ENCODE results near the gene SERPINA1.

The SERPINA1 gene

DNA sequence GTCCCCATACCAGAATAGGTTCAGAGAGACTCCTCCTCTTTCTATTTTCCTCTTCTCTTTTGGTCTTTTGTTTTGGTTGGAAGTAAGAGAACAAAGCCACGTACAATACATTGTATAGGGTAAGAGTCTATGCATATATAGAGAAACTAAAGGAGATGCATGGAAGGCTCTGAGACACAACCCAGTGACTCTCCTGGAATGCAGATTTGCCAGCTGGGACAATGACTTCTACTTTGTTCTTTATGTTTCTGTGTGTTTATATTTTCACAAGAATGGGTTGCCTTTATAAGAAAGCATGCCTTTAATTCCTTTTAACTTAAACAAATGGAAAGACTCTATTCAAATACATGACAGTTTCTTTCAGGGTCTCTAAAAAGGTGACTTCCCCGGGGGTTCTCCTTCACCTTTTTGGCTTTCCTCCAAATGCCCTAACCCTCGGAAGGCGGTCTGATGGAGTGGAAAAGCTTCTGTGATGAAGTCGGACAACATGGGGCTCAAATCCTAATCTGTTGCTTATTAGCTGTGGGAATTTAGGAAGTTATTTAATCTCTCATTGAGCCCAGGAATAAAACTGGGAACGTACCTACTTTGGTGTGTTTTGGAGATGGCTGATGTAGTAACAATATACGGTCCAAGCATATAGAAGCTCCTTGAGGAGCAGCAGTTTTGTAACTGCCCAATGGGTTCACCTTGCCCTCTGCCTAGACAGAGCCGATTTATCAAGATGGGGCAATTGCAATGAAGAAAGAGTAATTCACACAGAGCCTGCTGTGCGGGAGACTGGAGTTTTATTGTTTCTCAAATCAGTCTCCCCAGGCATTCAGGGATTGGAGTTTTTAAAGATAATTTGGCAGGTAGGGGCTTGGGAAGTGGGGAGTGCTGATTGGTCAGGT lies 9.1 kb upstream of the SERPINA1 start:
- no peak for DNase-seq

- no peak for DNase-seq
Measured at GRCh38 chr14:94396628-94397225, 8.3 kb upstream of the SERPINA1 start.

GRCh38 chr14:94395888-94396574 lies 7.6 kb upstream of the SERPINA1 start:
- no peak for DNase-seq

DNA sequence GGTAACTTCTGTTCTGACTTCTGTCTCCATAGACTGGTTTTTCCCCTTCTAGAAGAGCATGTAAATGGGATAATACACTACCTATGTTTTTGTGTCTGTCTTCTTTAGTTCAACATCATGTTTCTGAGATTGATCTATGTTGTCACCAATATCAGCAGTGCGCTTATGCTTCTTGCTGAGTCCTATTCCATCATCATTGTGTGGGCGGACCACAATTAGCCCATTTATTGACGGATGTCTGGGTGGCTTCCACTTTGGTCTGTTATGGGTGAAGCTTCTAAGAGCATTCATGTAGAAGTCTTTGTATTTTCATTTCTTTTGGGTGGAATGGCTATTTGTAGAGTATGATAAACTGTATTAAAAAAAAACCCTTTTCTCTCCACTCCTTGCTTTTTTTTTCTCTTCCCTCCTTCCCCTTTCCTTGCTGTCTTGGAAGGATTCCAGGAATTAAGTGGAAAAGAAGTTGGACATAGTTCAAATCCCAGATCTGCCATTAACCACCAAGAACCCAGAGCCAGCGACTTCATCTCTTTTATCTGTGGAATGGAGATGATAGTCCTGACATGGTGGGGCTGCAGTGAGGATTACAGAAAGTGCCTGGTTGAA lies 7.0 kb upstream of the SERPINA1 start:
- peak; percentile 71 to 79 for DNase-seq

- DNase-seq = peak; percentile 94 to 95
Measured at GRCh38 chr14:94394581-94395207, 6.3 kb upstream of the SERPINA1 start.

DNA sequence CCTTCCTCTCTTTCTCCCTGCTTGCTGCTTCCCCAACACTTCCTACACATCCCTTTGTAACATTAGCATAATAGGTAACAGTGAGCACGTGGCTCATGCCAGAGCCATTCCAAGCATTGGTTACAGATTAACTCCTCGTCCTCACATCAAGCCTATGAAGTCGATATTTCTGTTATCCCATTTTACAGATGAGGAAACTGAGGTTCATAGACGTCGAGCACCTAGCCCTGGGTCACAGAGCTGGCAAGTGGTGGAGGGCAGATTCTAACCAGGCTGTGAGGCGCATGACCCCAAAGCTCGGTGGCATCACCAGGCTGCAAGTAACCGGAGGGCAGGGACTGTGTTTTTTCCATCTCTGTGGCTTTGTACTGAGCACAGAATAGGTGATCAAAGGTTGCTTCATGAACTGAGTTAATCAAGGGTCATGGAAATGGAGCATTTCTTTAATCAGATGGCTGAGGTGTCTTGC lies 5.7 kb upstream of the SERPINA1 start:
- no peak for DNase-seq

DNA sequence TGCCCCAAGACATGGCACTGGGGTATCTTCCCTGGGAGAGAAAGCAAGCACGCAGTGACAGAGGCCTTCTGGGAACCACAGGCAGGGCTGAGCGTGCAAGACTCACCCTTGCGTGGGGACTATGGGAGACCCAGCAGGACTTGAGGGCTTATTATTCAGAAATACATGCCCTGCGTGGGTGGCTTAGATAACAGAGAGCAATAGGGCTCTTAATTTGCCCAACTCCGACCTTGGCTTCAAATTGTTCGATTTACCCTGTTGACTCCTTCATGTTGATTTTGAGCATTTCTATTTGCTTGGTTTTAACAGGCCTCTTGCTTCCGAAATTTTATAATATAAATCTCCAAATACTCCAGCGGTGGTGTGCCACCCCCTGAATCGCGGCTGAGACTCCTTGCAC lies 5.1 kb upstream of the SERPINA1 start:
- DNase-seq = peak in 1 of 2 donors; percentile 38

DNA sequence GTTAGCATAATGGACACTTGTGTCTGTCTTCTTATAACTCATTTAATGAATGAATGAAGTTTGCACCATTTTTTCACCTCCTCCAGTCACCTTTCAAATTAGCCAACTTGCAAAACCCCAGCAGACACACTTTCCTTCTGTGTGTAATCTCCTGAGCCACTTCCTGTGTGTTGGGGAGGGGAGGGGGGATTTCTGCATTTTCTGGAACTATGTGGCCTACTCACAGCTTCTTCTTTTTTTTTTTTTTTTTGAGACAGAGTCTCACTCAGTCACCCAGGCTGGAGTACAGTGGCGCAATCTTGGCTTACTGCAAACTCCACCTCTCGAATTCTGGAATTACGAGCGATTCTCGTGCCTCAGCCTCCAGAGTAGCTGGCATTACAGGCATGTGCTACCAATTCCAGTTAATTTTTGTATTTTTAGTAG lies 4.1 kb upstream of the SERPINA1 start:
- DNase-seq = peak; percentile 92 to 93

GRCh38 chr14:94391281-94391975 lies 3.0 kb upstream of the SERPINA1 start:
- DNase-seq = no peak

GRCh38 chr14:94390372-94391086 lies 2.1 kb upstream of the SERPINA1 start:
- peak; percentile 76 to 80 for DNase-seq

- DNase-seq = no peak
Measured at GRCh38 chr14:94389731-94390371, 1.4 kb upstream of the SERPINA1 start.

DNA sequence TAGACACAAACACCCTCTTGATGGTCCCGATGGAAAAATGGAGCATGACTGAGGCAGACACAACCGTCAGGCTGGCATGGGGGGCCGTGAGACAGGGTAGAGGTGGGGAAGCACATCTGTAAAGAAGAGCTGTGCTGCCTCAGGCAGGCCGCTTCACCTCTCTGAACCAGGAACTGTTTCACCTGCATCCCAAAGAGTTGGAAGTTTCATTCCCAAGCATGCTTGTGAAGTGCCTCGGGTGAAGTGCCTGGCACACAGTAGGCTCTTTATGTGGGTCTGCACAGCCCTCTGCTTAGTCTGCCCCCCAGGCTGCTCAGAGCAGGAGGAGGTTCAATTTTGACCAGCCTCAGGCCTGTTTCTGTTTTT lies 685 bp upstream of the SERPINA1 start:
- no peak for DNase-seq

- no peak for DNase-seq
Measured at GRCh38 chr14:94388027-94388383, 397 bp downstream of the SERPINA1 start.

- DNase-seq = peak in 1 of 2 donors; percentile 40
Measured at GRCh38 chr14:94387051-94388026, 1.1 kb downstream of the SERPINA1 start.

DNA sequence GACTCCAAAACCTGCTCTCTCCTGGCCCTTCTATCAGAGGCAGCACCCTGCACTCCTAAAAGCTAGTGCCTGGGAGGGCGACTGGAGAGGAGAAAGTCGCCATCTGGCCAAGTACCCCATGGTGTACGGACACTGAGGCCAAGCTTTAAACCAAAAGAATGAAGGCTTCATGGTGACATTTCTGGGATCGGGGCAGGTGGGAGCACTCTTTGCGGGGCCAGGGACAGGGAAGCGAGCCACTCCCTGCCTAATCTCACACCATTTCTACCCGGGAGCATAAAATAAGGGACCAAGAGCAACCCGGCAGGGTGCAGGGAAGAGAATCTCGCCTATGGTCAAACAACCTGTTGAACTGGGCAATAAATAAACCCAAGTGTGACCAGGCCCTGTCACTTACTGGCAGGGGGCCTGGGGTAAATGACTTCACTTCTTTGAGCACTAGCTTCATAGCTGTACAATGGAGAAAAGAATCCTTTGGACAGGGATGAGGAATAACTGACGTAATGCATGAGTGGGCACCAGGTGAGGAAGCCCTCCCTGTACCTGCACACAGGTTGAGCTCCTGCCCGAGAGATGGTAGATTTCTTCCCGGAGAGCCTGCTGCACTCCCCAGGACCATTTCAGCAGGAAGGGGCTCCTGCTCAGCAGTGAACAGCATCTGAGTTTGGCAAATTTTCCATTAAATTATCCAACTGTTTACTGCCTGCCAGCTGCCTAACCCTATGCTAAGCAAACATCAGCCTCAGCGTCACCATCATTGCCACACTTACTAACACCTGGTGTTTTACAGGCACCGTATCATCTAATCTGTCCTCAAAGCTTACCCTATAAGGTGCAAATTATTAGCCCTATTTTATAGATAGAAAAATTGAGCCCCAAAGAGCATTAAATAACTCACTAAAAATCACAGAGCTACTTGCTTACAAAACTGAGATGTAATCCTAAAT lies 2.0 kb downstream of the SERPINA1 start:
- no peak for DNase-seq

GRCh38 chr14:94385553-94386057 lies 2.8 kb downstream of the SERPINA1 start:
- no peak for DNase-seq

DNA sequence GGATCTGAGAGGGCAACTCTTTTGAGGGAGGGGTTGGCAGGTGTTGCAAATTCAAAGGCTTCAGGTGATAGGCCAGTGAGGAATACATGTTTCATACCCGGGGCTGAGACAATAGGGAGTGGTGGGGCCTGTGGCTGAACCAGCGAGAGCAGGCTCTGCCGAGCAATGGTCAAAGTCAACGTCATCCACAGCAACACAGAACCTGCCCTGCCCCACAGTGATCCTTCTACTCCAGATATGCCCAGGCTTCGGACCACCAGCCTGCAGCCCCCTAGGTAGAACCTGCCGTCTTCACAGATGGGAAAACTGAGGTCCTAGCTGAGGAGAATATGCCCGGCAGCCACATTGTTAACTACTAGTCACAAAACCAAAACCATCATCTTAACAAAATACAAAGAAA lies 4.1 kb downstream of the SERPINA1 start:
- DNase-seq = no peak

DNA sequence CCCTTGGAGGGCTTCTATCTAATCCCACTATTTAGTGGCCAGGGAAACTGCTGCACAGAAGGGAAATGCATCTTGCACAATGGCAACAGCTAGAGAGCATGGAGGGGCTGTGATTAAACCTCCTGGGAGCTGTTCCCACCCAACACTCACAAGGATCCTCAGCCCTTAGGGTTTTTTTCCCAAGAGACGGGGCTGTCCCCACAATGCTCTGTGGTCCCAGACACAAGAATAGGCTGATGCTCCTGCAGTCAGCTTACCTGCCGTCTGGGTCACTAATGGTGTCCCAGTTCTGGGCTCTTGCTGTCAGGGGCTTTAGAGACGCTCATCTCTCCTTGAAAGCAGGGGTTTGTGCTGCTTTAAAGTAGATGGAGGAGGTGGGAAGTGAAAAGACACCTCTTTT lies 4.6 kb downstream of the SERPINA1 start:
- no peak for DNase-seq

Measured in inflammatory macrophage (primary cell).